ENCODE results near the gene GPAT2.
"Not testable (repeated sequence)": the region's sequence is repeated elsewhere in the genome, so short reads cannot be mapped to it uniquely, and the experiment has no call there.

Gene GPAT2

DNA sequence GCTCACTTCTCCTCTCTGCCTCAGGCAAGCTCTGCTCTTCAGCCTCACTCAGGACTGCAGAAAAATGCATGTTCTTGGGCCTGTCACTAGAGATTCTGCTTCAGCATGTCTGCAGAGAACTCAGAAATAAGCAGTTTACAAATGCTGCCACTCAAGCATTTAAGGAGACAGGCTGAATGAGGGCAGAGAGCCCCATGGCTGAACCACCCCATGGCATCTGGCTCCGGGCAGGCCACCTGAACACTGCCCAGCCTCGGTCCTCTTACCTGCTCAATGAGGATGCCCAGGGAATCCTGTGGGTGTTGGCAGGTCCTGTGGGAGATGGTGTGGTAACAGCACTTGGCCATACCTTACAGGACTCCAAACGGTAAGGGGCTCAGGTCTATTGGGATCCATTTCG, 31.2 kb upstream of the GPAT2 start:
- H3K4me3 ChIP-seq (ENCODE audit: low read length); H3K27ac ChIP-seq (ENCODE audit: low read length); H3K9me3 ChIP-seq (ENCODE audit: insufficient read depth, low read length); H3K27me3 ChIP-seq (ENCODE audit: low read depth, low read length); H2AFZ ChIP-seq (ENCODE audit: low read depth, low read length); H3K79me2 ChIP-seq (ENCODE audit: low read length); H4K20me1 ChIP-seq (ENCODE audit: insufficient read depth, low read length); H3K9ac ChIP-seq (ENCODE audit: low read length); H3K4me1 ChIP-seq (ENCODE audit: low read length); H3K4me2 ChIP-seq (ENCODE audit: low read length); H3K36me3 ChIP-seq (replicated peaks; ENCODE audit: low read depth, low read length): not testable (repeated sequence)

DNA sequence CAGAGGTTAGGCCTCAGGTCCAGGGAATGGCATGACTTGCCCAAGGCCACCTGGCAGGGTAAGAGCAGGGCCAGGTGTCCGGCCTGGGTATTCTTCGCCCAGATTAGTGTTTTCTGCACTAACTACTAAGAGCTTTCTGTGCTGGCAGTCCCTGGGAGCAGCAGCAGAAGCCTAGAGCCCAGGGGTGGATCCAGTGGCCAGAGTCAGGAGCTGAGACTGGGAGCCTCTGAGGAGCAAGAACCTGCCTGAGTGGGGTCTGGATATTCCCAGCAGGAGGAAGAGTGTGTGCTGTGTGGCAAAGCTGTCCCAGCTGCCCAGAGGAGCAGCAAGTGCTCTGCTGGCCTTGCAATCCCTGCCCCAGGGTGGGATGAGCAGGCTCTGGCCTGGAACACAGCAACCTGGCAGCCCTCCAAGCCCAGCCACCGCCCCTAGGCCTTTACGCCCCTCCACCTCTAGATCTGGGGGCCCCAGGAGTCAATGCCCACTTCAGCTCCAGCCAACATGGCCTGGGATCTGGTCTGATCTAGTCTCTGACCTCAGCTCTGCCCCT, 30.7 kb upstream of the GPAT2 start:
- no peaks in the 10 kb centered on the region for H3K27me3 ChIP-seq (ENCODE audit: low read depth, low read length)
- no peaks in the 10 kb centered on the region for H3K36me3 ChIP-seq (replicated peaks; ENCODE audit: low read depth, low read length)
- H3K9ac ChIP-seq (ENCODE audit: low read length), result no peak overlapping the region
- no peaks in the 10 kb centered on the region for H3K9me3 ChIP-seq (ENCODE audit: insufficient read depth, low read length)
- H3K27ac ChIP-seq (ENCODE audit: low read length), result no peak overlapping the region
- no peak overlapping the region for H3K4me2 ChIP-seq (ENCODE audit: low read length)
- no peaks in the 10 kb centered on the region for H3K79me2 ChIP-seq (ENCODE audit: low read length)
- H3K4me1 ChIP-seq (ENCODE audit: low read length), result no peaks in the 10 kb centered on the region
- H2AFZ ChIP-seq (ENCODE audit: low read depth, low read length), result no peak overlapping the region
- no peaks in the 10 kb centered on the region for H4K20me1 ChIP-seq (ENCODE audit: insufficient read depth, low read length)
- no peak overlapping the region for H3K4me3 ChIP-seq (ENCODE audit: low read length)
- no peak for TF ChIP-seq EZH2phosphoT487 (IDR thresholded peaks at IDR 0.05; ENCODE audit: low read depth)
- TF ChIP-seq, protein P1, sequence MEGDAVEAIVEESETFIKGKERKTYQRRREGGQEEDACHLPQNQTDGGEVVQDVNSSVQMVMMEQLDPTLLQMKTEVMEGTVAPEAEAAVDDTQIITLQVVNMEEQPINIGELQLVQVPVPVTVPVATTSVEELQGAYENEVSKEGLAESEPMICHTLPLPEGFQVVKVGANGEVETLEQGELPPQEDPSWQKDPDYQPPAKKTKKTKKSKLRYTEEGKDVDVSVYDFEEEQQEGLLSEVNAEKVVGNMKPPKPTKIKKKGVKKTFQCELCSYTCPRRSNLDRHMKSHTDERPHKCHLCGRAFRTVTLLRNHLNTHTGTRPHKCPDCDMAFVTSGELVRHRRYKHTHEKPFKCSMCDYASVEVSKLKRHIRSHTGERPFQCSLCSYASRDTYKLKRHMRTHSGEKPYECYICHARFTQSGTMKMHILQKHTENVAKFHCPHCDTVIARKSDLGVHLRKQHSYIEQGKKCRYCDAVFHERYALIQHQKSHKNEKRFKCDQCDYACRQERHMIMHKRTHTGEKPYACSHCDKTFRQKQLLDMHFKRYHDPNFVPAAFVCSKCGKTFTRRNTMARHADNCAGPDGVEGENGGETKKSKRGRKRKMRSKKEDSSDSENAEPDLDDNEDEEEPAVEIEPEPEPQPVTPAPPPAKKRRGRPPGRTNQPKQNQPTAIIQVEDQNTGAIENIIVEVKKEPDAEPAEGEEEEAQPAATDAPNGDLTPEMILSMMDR (IDR thresholded peaks at IDR 0.05; ENCODE audit: low read depth, low read length), result no peak

DNA sequence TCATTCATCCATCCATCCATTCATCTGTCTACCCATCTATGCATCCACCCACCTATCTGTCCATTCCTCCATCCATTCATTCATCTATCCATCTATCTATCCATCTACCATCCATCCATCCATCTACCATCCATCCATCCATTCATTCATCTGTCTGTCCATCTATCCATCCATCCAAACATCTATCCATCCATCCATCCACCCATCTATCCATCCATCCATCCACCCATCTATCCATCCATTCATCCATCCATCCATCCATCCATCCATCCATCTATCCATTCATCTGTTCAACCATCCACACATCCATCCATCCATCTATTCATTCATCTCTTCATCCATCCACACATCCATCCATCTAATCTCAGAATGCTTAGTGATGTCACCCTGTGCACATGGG, 30.0 kb upstream of the GPAT2 start:
- H3K79me2 ChIP-seq (ENCODE audit: low read length); H3K27ac ChIP-seq (ENCODE audit: low read length); H3K4me1 ChIP-seq (ENCODE audit: low read length); H4K20me1 ChIP-seq (ENCODE audit: insufficient read depth, low read length); H3K4me3 ChIP-seq (ENCODE audit: low read length); H3K9ac ChIP-seq (ENCODE audit: low read length); H3K36me3 ChIP-seq (replicated peaks; ENCODE audit: low read depth, low read length); H3K4me2 ChIP-seq (ENCODE audit: low read length); H3K9me3 ChIP-seq (ENCODE audit: insufficient read depth, low read length); H2AFZ ChIP-seq (ENCODE audit: low read depth, low read length); H3K27me3 ChIP-seq (ENCODE audit: low read depth, low read length): not testable (repeated sequence)

DNA sequence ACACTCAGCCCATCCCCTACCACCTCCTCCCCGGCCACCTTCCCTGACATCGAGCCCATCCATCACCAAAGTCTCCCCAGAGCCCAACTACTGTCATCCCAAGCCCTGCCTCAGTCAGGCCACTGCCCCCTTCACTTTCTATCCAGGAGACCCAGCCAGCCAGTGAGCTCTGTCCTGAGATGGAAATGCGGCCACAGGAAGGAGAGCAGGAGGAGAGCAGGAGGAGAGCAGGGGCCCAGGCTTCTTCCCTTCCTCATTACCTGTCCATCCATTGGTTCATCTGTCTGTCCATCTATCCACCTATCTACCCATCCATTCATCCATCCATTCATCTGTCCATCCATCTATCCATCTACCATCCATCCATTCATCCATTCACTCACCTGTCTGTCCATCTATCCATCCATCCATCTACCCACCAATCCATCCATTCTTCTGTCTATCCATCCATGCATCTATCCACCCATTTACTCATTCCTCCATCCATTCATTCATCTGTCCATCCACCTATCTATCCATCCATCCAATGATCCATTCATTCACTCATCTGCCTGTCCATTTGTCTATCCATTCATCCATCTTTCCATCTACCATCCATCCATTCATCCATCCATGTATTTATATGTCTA, 29.4 kb upstream of the GPAT2 start:
- H3K36me3 ChIP-seq (replicated peaks; ENCODE audit: low read depth, low read length); H3K27ac ChIP-seq (ENCODE audit: low read length); H3K4me3 ChIP-seq (ENCODE audit: low read length); H3K4me1 ChIP-seq (ENCODE audit: low read length); H3K27me3 ChIP-seq (ENCODE audit: low read depth, low read length); H3K4me2 ChIP-seq (ENCODE audit: low read length); H3K79me2 ChIP-seq (ENCODE audit: low read length); H3K9ac ChIP-seq (ENCODE audit: low read length); H3K9me3 ChIP-seq (ENCODE audit: insufficient read depth, low read length); H4K20me1 ChIP-seq (ENCODE audit: insufficient read depth, low read length); H2AFZ ChIP-seq (ENCODE audit: low read depth, low read length): not testable (repeated sequence)

DNA sequence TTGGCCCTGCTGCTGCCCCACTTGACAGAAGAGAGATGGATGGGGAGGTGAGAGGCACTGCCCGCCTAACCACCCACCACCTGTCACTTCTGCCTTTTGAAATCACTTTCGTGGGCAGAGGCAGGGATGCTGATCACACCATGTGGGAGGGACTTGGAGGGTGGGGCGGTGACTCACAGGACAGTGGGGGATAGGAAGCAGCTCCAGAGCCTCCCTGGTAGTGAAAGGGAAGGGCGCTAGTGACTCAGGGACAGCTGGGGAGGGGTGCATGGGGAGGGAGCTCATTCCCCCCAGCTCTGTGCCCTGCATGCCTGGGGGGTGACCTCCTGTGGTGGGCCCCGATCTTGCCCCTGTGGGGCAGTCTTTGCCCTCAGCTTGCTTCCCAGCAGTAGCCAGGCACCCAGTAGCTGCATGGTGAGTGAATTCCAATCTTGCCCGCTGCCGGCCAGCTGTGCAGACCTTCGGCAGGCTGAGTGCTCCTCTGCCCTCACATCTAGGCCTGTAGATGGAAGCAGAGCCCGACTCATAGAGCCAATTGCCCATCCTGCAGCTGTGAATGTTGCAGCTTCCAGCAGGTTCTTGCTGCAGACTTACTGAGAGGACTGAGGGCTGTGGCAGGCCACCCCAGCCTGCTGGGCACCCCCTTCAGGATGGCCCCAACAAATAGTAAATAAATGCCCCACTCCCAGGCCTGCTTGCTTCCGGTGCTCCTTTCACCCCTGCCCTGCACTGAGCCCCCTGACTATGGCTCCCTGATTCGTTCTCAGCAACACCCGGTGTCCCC, 28.6 kb upstream of the GPAT2 start:
- H2AFZ ChIP-seq (ENCODE audit: low read depth, low read length); H3K4me1 ChIP-seq (ENCODE audit: low read length); H3K4me3 ChIP-seq (ENCODE audit: low read length); H3K9ac ChIP-seq (ENCODE audit: low read length); H3K9me3 ChIP-seq (ENCODE audit: insufficient read depth, low read length); H3K4me2 ChIP-seq (ENCODE audit: low read length); H3K27ac ChIP-seq (ENCODE audit: low read length); H3K36me3 ChIP-seq (replicated peaks; ENCODE audit: low read depth, low read length); H3K79me2 ChIP-seq (ENCODE audit: low read length); H4K20me1 ChIP-seq (ENCODE audit: insufficient read depth, low read length); H3K27me3 ChIP-seq (ENCODE audit: low read depth, low read length): not testable (repeated sequence)

DNA sequence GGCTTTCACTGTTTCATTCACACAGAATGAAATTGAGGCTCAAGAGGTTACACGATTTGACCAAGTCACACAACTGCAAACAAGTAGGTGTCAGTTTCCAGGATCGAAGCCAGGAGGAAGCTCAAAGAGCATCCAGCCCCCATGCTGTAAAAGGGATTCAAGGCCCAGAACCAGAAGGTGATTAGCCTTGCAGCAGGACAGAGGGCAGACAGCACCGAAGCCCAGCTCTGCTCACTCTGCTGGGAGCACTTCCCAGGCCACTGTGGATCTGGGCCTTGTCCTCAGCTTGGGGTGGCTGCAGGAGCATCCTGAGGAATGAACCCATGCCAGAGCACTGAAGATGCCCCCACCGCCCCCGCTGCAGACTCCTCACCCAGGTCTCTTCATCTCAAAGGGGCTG, 27.8 kb upstream of the GPAT2 start:
- not testable (repeated sequence) for H3K4me1 ChIP-seq (ENCODE audit: low read length); H3K27ac ChIP-seq (ENCODE audit: low read length); H3K4me2 ChIP-seq (ENCODE audit: low read length); H3K4me3 ChIP-seq (ENCODE audit: low read length); H3K36me3 ChIP-seq (replicated peaks; ENCODE audit: low read depth, low read length); H3K9me3 ChIP-seq (ENCODE audit: insufficient read depth, low read length); H3K27me3 ChIP-seq (ENCODE audit: low read depth, low read length); H3K9ac ChIP-seq (ENCODE audit: low read length); H2AFZ ChIP-seq (ENCODE audit: low read depth, low read length); H3K79me2 ChIP-seq (ENCODE audit: low read length); H4K20me1 ChIP-seq (ENCODE audit: insufficient read depth, low read length)

DNA sequence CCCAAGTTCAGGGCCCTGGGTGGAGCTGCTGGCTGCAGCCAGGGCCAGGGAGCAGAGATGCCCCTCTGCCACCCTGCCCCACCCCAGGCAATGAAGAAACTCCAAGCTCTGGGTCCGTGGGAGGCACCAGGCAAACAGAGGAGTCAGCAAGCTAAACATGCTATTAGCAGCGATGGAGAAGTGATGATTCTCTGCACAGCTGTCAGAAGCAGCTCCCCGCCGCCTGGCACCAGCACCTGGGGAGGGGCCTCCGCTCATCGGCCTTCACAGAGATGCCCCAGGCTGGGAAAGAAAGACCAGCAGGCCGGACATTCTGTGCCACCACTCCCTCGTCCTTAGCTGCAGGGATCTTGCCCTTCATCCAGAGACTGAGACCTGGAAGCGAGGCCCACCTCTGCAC, 27.2 kb upstream of the GPAT2 start:
- not testable (repeated sequence) for H3K27ac ChIP-seq (ENCODE audit: low read length); H3K9ac ChIP-seq (ENCODE audit: low read length); H3K4me3 ChIP-seq (ENCODE audit: low read length); H3K36me3 ChIP-seq (replicated peaks; ENCODE audit: low read depth, low read length); H3K9me3 ChIP-seq (ENCODE audit: insufficient read depth, low read length); H3K27me3 ChIP-seq (ENCODE audit: low read depth, low read length); H2AFZ ChIP-seq (ENCODE audit: low read depth, low read length); H3K4me1 ChIP-seq (ENCODE audit: low read length); H3K79me2 ChIP-seq (ENCODE audit: low read length); H4K20me1 ChIP-seq (ENCODE audit: insufficient read depth, low read length); H3K4me2 ChIP-seq (ENCODE audit: low read length)

DNA sequence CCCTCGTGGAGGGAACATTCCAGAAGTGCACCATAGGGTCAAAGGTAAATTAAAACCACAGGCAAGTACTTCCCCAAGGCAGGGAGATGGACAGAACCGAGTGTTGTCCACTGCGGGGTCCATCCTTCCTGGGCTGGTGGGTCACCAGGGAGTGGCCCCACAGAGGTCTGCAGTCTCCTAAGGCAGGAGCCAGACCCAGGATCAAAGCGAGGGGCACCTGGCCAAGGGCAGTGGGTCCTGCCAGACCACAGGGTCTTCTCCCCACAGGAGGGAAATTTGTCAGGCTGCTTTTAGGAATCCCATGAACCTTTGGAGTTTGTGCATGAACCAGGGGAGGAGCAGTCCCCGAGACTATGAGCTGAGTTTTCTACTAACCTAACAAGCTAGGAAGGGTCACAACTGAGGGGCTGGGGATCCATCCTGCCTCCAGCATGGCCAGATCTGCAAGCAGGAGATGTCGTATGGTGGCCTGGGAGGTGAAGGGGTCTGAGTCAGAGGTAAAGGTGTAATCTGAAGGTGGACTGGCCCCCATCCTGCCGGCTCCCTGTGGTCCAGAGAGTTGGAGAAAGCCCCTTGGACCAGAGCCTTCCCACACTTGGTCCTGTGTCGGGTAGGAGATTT, 26.6 kb upstream of the GPAT2 start:
- not testable (repeated sequence) for H3K4me1 ChIP-seq (ENCODE audit: low read length); H3K79me2 ChIP-seq (ENCODE audit: low read length); H3K9ac ChIP-seq (ENCODE audit: low read length); H3K4me2 ChIP-seq (ENCODE audit: low read length); H3K27ac ChIP-seq (ENCODE audit: low read length); H4K20me1 ChIP-seq (ENCODE audit: insufficient read depth, low read length); H3K4me3 ChIP-seq (ENCODE audit: low read length); H3K27me3 ChIP-seq (ENCODE audit: low read depth, low read length); H3K36me3 ChIP-seq (replicated peaks; ENCODE audit: low read depth, low read length); H3K9me3 ChIP-seq (ENCODE audit: insufficient read depth, low read length); H2AFZ ChIP-seq (ENCODE audit: low read depth, low read length)
